Breast epithelium (tissue), 4 donors: ENCODE data around the gene NID2. TPM values are rescaled to one million over a fixed set of nuclear protein-coding genes. Genes with fewer than 3 reads are reported as not detected.

ENCODE experiments used
- DNase-seq, 2 donors: peaks; one replicate each; pipeline ENCODE4 v3.0.0-alpha.2; 2019; ENCODE audit warnings: low spot score in 2 of 2
- H3K27ac ChIP-seq, 2 donors: fragments of 200-600 bp; sonication (generic) in 1 of 2; one replicate each; pipeline ENCODE4 v1.5.1; 2016 to 2019; ENCODE audit warnings: mild to moderate bottlenecking in 1 of 2
- H3K27me3 ChIP-seq, 2 donors: fragments of 200-600 bp; sonication (generic) in 1 of 2; one replicate each; pipeline versions ENCODE4 v1.5.1 to v1.6.0; 2017 to 2019; ENCODE audit warnings: control low read depth in 1 of 2, mild to moderate bottlenecking in 1 of 2
- H3K36me3 ChIP-seq: fragments of 200-600 bp; one replicate; pipeline ENCODE4 v1.5.1; 2019
- H3K4me1 ChIP-seq, 2 donors: fragments of 200-600 bp; sonication (generic); one replicate each; pipeline ENCODE4 v1.5.1; 2016 to 2019; ENCODE audit warnings: control low read depth in 1 of 2
- H3K4me3 ChIP-seq, 3 donors: fragments of 200-600 bp; sonication (generic); 1 replicate in 2 of 3; 2 replicates in 1 of 3; pipeline ENCODE4 v1.5.1; 2016 to 2019; ENCODE audit warnings: mild to moderate bottlenecking in 3 of 3, moderate library complexity in 2 of 3
- H3K9me3 ChIP-seq, 2 donors: fragments of 200-600 bp; sonication (generic) in 1 of 2; one replicate each; pipeline ENCODE4 v1.5.1; 2016 to 2019; ENCODE audit warnings: control low read depth in 1 of 2
- CTCF ChIP-seq, 3 donors: fragments of 450-650 bp; IDR thresholded peaks; one replicate each; pipeline ENCODE4 v1.5.1; 2016 to 2017; ENCODE audit warnings: antibody characterized with exemption in 3 of 3, mild to moderate bottlenecking in 3 of 3, moderate library complexity in 3 of 3
- POLR2A ChIP-seq: fragments of 450-650 bp; IDR thresholded peaks from one replicate; pipeline ENCODE4 v1.6.1; 2016; ENCODE audit warnings: antibody characterized with exemption, mild to moderate bottlenecking, moderate library complexity
- POLR2AphosphoS5 ChIP-seq, 3 donors: sonication (generic); formaldehyde crosslinking; IDR thresholded peaks; one replicate each; pipeline ENCODE4 v1.6.1; 2017; ENCODE audit warnings: antibody characterized with exemption in 3 of 3
- intact Hi-C: fragments of 100-400 bp; cut with DNase I; formaldehyde crosslinking; loops from one replicate; pipeline ENCODE4 v1.15.1; 2023; ENCODE audit warnings: low total_unique reads
- total RNA-seq, 3 donors: library from RNA; depleted of rRNA; stranded (reverse); fragments of >200 nt; gene quantifications; one replicate each; pipeline ENCODE4 v1.1.0, GENCODE V29; 2016

NID2 gene
- total RNA-seq, 3 donors from 2014 or later: 10.9 to 30.8 (median 14.2) TPM

GRCh38 chr14:51979088-51979709 is 89.7 kb downstream of the NID2 start:
- Histone ChIP-seq H3K4me3 (no peak overlapping the region), H3K4me1 (no peaks in the 10 kb centered on the region), H3K9me3 (no peaks in the 10 kb centered on the region), H3K27ac (no peak overlapping the region), H3K36me3 (no peaks in the 10 kb centered on the region), H3K27me3 (no peaks in the 10 kb centered on the region)
- peak; percentile 59 to 78 for DNase-seq
- intact Hi-C loops: no loop called here
- TF ChIP-seq POLR2A (no peak), CTCF (IDR thresholded peaks at IDR 0.05) (peak; percentile 64 to 77 (median 71)), POLR2AphosphoS5 (IDR thresholded peaks at IDR 0.05) (no peak)

GRCh38 chr14:51978681-51979085 is 90.2 kb downstream of the NID2 start:
- no peak overlapping the region for H3K27ac ChIP-seq
- no peaks in the 10 kb centered on the region for H3K36me3 ChIP-seq
- intact Hi-C loops: no loop called here
- no peak overlapping the region for H3K4me3 ChIP-seq
- no peaks in the 10 kb centered on the region for H3K9me3 ChIP-seq
- H3K27me3 ChIP-seq: no peaks in the 10 kb centered on the region
- H3K4me1 ChIP-seq: no peaks in the 10 kb centered on the region
- DNase-seq: no peak
- no peak for TF ChIP-seq CTCF (IDR thresholded peaks at IDR 0.05)
- no peak for TF ChIP-seq POLR2AphosphoS5 (IDR thresholded peaks at IDR 0.05)
- TF ChIP-seq POLR2A: no peak

GRCh38 chr14:51977075-51977474 is 91.8 kb downstream of the NID2 start:
- Histone ChIP-seq H3K27ac (no peak overlapping the region), H3K4me1 (no peaks in the 10 kb centered on the region), H3K27me3 (no peaks in the 10 kb centered on the region), H3K36me3 (no peaks in the 10 kb centered on the region), H3K4me3 (no peak overlapping the region), H3K9me3 (no peaks in the 10 kb centered on the region)
- TF ChIP-seq CTCF (IDR thresholded peaks at IDR 0.05) (no peak), POLR2A (no peak), POLR2AphosphoS5 (IDR thresholded peaks at IDR 0.05) (no peak)
- DNase-seq: no peak
- intact Hi-C loops: loop anchor here (2.0 kb wide), 1 partner anchor 60 kb away; no protein-coding TSS in a partner anchor

- no peaks in the 10 kb centered on the region for H3K36me3 ChIP-seq
- no peaks in the 10 kb centered on the region for H3K9me3 ChIP-seq
- H3K27me3 ChIP-seq: no peaks in the 10 kb centered on the region
- H3K4me1 ChIP-seq: no peaks in the 10 kb centered on the region
- H3K4me3 ChIP-seq: no peak overlapping the region
- no peak for DNase-seq
- TF ChIP-seq POLR2A: no peak
- TF ChIP-seq POLR2AphosphoS5 (IDR thresholded peaks at IDR 0.05): no peak
- no peak for TF ChIP-seq CTCF (IDR thresholded peaks at IDR 0.05)
- no peak overlapping the region for H3K27ac ChIP-seq
- intact Hi-C loops: no loop called here
These were observed 96.3 kb downstream of the NID2 start for GRCh38 chr14:51972566-51972965.

GRCh38 chr14:51969852-51970540 is 98.9 kb downstream of the NID2 start:
- no peak overlapping the region for H3K27ac ChIP-seq
- intact Hi-C loops: no loop called here

More at GRCh38 chr14:51969852-51970540, 98.9 kb downstream of the NID2 start:
- H3K4me3 ChIP-seq: no peak overlapping the region
- no peaks in the 10 kb centered on the region for H3K9me3 ChIP-seq
- DNase-seq: no peak
- H3K36me3 ChIP-seq: no peaks in the 10 kb centered on the region
- H3K4me1 ChIP-seq: no peaks in the 10 kb centered on the region
- TF ChIP-seq POLR2AphosphoS5 (IDR thresholded peaks at IDR 0.05) (no peak), CTCF (IDR thresholded peaks at IDR 0.05) (no peak), POLR2A (no peak)
- H3K27me3 ChIP-seq: no peaks in the 10 kb centered on the region
